Measurements from ENCODE around the gene POT1. TPM values are rescaled to one million over a fixed set of nuclear protein-coding genes. Genes with fewer than 3 reads are reported as not detected.
"Not testable (repeated sequence)": the region's sequence is repeated elsewhere in the genome, so short reads cannot be mapped to it uniquely, and the experiment has no call there.

POT1 gene
- total and polyA plus RNA-seq, 2 experiments from 2014 or later = 12.0 to 40.4 TPM

DNA sequence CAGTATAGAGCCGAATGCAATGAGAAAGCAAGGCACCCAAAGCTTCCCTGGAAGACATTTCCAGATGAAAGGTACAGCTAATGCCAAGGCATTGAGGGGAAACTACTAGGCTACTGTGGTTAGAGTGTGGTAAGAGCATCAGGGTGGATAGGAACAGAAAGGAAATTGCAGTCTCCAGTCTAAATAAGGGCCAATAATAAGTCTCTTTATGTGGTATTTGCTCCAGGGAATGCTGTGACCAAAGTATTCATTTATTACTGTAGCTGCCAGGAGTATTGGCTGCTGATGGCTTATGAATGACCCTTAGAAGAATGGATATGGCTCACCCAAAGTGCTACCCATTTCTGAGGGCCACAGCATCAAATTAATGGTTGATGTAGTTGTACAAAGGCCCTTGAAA is 30.1 kb upstream of the POT1 start:
- H3K4me3 ChIP-seq = no peak overlapping the region
- peaks cover 15% of the 10 kb centered on the region; the same call in 1 of the 2 replicates for H3K36me3 ChIP-seq (ENCODE audit: insufficient read depth)
- DNase-seq (ENCODE audit: low spot score) (no peak), ATAC-seq (no peak)
- no peaks in the 10 kb centered on the region for H3K79me2 ChIP-seq (replicated peaks; ENCODE audit: insufficient read depth)
- Mint-ChIP-seq H3K27me3 (ENCODE audit: insufficient read depth, low read depth, poor library complexity) (no peaks in the 10 kb centered on the region), H3K4me3 (no peak overlapping the region), H3K9me3 (peaks cover 28% of the 10 kb centered on the region), H3K36me3 (ENCODE audit: low read depth) (peaks cover 25% of the 10 kb centered on the region), H3K4me1 (peaks cover 6% of the 10 kb centered on the region), H3K27ac (no peak overlapping the region)
- peaks cover 4% of the 10 kb centered on the region for H3K4me1 ChIP-seq (ENCODE audit: insufficient read depth)
- H4K20me1 ChIP-seq (replicated peaks; ENCODE audit: insufficient read depth) = no peaks in the 10 kb centered on the region
- no peak overlapping the region for H3K27ac ChIP-seq (ENCODE audit: low read depth)
- H3K9me2 ChIP-seq (ENCODE audit: insufficient read depth) = peaks cover 8% of the 10 kb centered on the region; the same call in 1 of the 2 replicates
- TF ChIP-seq, protein P1, sequence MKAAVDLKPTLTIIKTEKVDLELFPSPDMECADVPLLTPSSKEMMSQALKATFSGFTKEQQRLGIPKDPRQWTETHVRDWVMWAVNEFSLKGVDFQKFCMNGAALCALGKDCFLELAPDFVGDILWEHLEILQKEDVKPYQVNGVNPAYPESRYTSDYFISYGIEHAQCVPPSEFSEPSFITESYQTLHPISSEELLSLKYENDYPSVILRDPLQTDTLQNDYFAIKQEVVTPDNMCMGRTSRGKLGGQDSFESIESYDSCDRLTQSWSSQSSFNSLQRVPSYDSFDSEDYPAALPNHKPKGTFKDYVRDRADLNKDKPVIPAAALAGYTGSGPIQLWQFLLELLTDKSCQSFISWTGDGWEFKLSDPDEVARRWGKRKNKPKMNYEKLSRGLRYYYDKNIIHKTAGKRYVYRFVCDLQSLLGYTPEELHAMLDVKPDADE (IDR thresholded peaks at IDR 0.05) = no peak
- TF ChIP-seq, protein P2, sequence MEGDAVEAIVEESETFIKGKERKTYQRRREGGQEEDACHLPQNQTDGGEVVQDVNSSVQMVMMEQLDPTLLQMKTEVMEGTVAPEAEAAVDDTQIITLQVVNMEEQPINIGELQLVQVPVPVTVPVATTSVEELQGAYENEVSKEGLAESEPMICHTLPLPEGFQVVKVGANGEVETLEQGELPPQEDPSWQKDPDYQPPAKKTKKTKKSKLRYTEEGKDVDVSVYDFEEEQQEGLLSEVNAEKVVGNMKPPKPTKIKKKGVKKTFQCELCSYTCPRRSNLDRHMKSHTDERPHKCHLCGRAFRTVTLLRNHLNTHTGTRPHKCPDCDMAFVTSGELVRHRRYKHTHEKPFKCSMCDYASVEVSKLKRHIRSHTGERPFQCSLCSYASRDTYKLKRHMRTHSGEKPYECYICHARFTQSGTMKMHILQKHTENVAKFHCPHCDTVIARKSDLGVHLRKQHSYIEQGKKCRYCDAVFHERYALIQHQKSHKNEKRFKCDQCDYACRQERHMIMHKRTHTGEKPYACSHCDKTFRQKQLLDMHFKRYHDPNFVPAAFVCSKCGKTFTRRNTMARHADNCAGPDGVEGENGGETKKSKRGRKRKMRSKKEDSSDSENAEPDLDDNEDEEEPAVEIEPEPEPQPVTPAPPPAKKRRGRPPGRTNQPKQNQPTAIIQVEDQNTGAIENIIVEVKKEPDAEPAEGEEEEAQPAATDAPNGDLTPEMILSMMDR (conservative IDR thresholded peaks at IDR 0.05; ENCODE audit: low read depth in 2 of 2) = no peak
- TF ChIP-seq ZNF114 (CRISPR knock-in tag; IDR thresholded peaks at IDR 0.05) (no peak), EZH2phosphoT487 (IDR thresholded peaks at IDR 0.05; ENCODE audit: unreplicated experiment) (no peak), NANOG (IDR thresholded peaks at IDR 0.05; ENCODE audit: borderline replicate concordance) (no peak)
- TF ChIP-seq, protein P3, sequence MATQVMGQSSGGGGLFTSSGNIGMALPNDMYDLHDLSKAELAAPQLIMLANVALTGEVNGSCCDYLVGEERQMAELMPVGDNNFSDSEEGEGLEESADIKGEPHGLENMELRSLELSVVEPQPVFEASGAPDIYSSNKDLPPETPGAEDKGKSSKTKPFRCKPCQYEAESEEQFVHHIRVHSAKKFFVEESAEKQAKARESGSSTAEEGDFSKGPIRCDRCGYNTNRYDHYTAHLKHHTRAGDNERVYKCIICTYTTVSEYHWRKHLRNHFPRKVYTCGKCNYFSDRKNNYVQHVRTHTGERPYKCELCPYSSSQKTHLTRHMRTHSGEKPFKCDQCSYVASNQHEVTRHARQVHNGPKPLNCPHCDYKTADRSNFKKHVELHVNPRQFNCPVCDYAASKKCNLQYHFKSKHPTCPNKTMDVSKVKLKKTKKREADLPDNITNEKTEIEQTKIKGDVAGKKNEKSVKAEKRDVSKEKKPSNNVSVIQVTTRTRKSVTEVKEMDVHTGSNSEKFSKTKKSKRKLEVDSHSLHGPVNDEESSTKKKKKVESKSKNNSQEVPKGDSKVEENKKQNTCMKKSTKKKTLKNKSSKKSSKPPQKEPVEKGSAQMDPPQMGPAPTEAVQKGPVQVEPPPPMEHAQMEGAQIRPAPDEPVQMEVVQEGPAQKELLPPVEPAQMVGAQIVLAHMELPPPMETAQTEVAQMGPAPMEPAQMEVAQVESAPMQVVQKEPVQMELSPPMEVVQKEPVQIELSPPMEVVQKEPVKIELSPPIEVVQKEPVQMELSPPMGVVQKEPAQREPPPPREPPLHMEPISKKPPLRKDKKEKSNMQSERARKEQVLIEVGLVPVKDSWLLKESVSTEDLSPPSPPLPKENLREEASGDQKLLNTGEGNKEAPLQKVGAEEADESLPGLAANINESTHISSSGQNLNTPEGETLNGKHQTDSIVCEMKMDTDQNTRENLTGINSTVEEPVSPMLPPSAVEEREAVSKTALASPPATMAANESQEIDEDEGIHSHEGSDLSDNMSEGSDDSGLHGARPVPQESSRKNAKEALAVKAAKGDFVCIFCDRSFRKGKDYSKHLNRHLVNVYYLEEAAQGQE (IDR thresholded peaks at IDR 0.05; ENCODE audit: unreplicated experiment) = no peak
- H3K27me3 ChIP-seq (ENCODE audit: insufficient read depth) = no peaks in the 10 kb centered on the region
- H2AFZ ChIP-seq = no peak overlapping the region
- H3F3A ChIP-seq (replicated peaks; ENCODE audit: low read depth) = no peaks in the 10 kb centered on the region
- no peak overlapping the region for H3K4me2 ChIP-seq

DNA sequence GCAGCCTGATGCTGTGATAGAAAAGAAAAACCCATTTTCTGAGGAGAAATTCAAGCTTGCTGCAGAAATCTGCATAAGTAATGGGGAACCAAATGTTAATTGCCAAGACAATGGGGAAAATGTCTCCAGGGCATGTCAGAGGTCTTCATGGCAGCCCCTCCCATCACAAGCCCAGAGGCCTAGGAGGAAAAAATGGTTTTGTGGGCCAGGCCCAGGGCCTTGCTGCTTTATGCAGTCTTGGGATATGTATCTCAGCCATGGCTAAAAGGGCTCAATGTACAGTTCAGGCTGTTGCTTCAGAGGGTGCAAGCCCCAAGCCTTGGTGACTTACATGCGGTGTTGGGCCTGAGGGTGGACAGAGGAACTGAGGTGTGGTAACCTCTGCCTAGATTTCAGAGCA is 28.3 kb upstream of the POT1 start:
- H3K36me3 Mint-ChIP-seq (ENCODE audit: low read depth) = peaks cover 25% of the 10 kb centered on the region
- H3K27me3 Mint-ChIP-seq (ENCODE audit: insufficient read depth, low read depth, poor library complexity); H3K9me2 ChIP-seq (ENCODE audit: insufficient read depth); H3K79me2 ChIP-seq (replicated peaks; ENCODE audit: insufficient read depth); H3K27ac ChIP-seq (ENCODE audit: low read depth); H3F3A ChIP-seq (replicated peaks; ENCODE audit: low read depth); DNase-seq (ENCODE audit: low spot score); H3K4me1 Mint-ChIP-seq; ATAC-seq; H3K4me1 ChIP-seq (ENCODE audit: insufficient read depth); H3K27me3 ChIP-seq (ENCODE audit: insufficient read depth); H3K27ac Mint-ChIP-seq; H3K4me3 Mint-ChIP-seq; H3K4me3 ChIP-seq; H4K20me1 ChIP-seq (replicated peaks; ENCODE audit: insufficient read depth); H3K4me2 ChIP-seq; H2AFZ ChIP-seq: not testable (repeated sequence)
- peaks cover 15% of the 10 kb centered on the region; the same call in 1 of the 2 replicates for H3K36me3 ChIP-seq (ENCODE audit: insufficient read depth)
- H3K9me3 Mint-ChIP-seq = peaks cover 28% of the 10 kb centered on the region

Data from GM23338 (cell line).